HEK293 (cell line): ENCODE measurements around the gene PRAF2.

Experiments
- CTCF ChIA-PET: fragments of 350-600 bp; formaldehyde crosslinking; extraction: SDS; loops from one replicate; lab custom pipeline; 2021; ENCODE audit warnings: antibody characterized with exemption; lab: Yijun Ruan, JAX
- POLR2A ChIA-PET: fragments of 300-600 bp; formaldehyde crosslinking; extraction: SDS; loops from one replicate; lab custom pipeline; 2020; ENCODE audit warnings: antibody characterized with exemption, inconsistent platforms; lab: Yijun Ruan, JAX
- H3K27ac ChIP-seq: fragments of 200-500 bp; sonication (Bioruptor generic); 2 replicates; pipeline ENCODE4 v1.5.1; 2014; ENCODE audit warnings: low read depth, low read length, control low read depth, inconsistent platforms; ENCODE audit errors: extremely low read depth
- H3K36me3 ChIP-seq, 2 experiments: fragments of 200-500 bp in 1 of 2; sonication (Bioruptor generic) in 1 of 2; 1 replicate in 1 of 2; 2 replicates in 1 of 2; pipeline ENCODE4 v1.5.1; 2014 to 2017; ENCODE audit warnings: inconsistent platforms in 2 of 2, low read length in 2 of 2; ENCODE audit not compliant: control insufficient read depth in 2 of 2, insufficient read depth in 1 of 2
- H3K4me1 ChIP-seq: fragments of 200-500 bp; sonication (Bioruptor generic); 2 replicates; pipeline ENCODE4 v1.5.1; 2014; ENCODE audit warnings: mild to moderate bottlenecking, low read length, inconsistent platforms; ENCODE audit not compliant: control insufficient read depth, insufficient read depth
- H3K4me3 ChIP-seq: 2 replicates; pipeline ENCODE4 v1.5.1; 2011; ENCODE audit warnings: low read depth, mild to moderate bottlenecking, control low read depth, low read length, moderate library complexity
- H3K9me3 ChIP-seq: fragments of 200-500 bp; sonication (Bioruptor generic); 2 replicates; pipeline ENCODE4 v1.5.1; 2014; ENCODE audit warnings: low read depth, low read length, inconsistent platforms; ENCODE audit not compliant: control insufficient read depth, insufficient read depth
- GLIS1 ChIP-seq: fragments of 450-650 bp; formaldehyde crosslinking; IDR thresholded peaks from 2 replicates; pipeline ENCODE4 v1.5.1; 2016; ENCODE audit warnings: missing biosample characterization, missing genetic modification characterization
- KLF1 ChIP-seq: fragments of 450-650 bp; formaldehyde crosslinking; IDR thresholded peaks from 2 replicates; pipeline ENCODE4 v1.5.1; 2016; ENCODE audit warnings: missing biosample characterization, missing genetic modification characterization
- ZIC2 ChIP-seq: fragments of 450-650 bp; formaldehyde crosslinking; IDR thresholded peaks from 2 replicates; pipeline ENCODE4 v1.5.1; 2016; ENCODE audit warnings: missing biosample characterization, missing genetic modification characterization
- ZNF610 ChIP-seq: fragments of 450-650 bp; formaldehyde crosslinking; IDR thresholded peaks from 2 replicates; pipeline ENCODE4 v1.5.1; 2016; ENCODE audit warnings: missing biosample characterization, missing genetic modification characterization, borderline replicate concordance
- ZNF677 ChIP-seq: fragments of 450-650 bp; IDR thresholded peaks from 2 replicates; pipeline ENCODE4 v1.5.0; 2018; ENCODE audit warnings: missing biosample characterization, mild to moderate bottlenecking, missing genetic modification characterization, moderate library complexity
- TF ChIP-seq, protein P1 (sequence below): fragments of 450-650 bp; formaldehyde crosslinking; IDR thresholded peaks from 2 replicates; pipeline ENCODE4 v1.5.1; 2016; ENCODE audit warnings: missing biosample characterization, missing genetic modification characterization
- TF ChIP-seq, protein P2 (sequence below): fragments of 450-650 bp; formaldehyde crosslinking; IDR thresholded peaks from 2 replicates; pipeline ENCODE4 v1.5.1; 2016; ENCODE audit warnings: missing biosample characterization, missing genetic modification characterization

The PRAF2 gene

DNA sequence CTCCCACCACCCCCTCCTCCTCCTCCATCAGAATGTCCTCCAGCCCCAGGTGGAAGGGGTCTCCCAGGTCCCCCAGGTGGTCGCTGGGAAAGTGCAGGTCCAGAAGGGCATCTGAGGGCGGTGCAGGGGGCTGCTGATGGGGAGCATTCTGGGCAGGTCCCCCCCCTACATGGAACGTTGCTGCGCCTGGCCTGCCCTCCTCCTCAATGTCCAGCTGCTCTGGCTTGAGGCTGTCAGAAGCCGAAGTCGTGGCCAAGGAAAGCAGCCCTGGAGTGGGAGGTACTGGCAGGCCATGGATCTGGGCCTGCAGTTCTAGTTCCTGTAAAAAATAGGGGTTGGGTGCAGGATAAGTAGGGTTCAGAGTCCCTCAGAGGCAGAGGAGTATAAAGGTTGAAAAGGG is 43.5 kb downstream of the PRAF2 start:
- Histone ChIP-seq H3K4me3 (no peak overlapping the region), H3K9me3 (no peaks in the 10 kb centered on the region), H3K27ac (no peak overlapping the region), H3K36me3 (peaks cover 0 to 51% of the 10 kb centered on the region in 2 experiments; a peak in 2 of 3 replicates), H3K4me1 (no peaks in the 10 kb centered on the region)
- TF ChIP-seq, protein P1, sequence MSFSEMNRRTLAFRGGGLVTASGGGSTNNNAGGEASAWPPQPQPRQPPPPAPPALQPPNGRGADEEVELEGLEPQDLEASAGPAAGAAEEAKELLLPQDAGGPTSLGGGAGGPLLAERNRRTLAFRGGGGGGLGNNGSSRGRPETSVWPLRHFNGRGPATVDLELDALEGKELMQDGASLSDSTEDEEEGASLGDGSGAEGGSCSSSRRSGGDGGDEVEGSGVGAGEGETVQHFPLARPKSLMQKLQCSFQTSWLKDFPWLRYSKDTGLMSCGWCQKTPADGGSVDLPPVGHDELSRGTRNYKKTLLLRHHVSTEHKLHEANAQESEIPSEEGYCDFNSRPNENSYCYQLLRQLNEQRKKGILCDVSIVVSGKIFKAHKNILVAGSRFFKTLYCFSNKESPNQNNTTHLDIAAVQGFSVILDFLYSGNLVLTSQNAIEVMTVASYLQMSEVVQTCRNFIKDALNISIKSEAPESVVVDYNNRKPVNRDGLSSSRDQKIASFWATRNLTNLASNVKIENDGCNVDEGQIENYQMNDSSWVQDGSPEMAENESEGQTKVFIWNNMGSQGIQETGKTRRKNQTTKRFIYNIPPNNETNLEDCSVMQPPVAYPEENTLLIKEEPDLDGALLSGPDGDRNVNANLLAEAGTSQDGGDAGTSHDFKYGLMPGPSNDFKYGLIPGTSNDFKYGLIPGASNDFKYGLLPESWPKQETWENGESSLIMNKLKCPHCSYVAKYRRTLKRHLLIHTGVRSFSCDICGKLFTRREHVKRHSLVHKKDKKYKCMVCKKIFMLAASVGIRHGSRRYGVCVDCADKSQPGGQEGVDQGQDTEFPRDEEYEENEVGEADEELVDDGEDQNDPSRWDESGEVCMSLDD (tag by site-specific recombination) = no peak
- TF ChIP-seq ZNF677 (tag by site-specific recombination) = no peak
- TF ChIP-seq ZIC2 = no peak
- TF ChIP-seq, protein P2, sequence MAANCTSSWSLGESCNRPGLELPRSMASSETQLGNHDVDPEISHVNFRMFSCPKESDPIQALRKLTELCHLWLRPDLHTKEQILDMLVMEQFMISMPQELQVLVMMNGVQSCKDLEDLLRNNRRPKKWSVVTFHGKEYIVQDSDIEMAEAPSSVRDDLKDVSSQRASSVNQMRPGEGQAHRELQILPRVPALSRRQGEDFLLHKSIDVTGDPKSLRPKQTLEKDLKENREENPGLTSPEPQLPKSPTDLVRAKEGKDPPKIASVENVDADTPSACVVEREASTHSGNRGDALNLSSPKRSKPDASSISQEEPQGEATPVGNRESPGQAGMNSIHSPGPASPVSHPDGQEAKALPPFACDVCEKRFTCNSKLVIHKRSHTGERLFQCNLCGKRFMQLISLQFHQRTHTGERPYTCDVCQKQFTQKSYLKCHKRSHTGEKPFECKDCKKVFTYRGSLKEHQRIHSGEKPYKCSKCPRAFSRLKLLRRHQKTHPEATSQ (tag by site-specific recombination) = no peak
- ChIA-PET POLR2A (interaction anchor here (0.7 kb wide), 2 partner anchors 10 to 118 kb away, joined by 5 to 9 read pairs; no protein-coding TSS in a partner anchor), CTCF (no interaction called here)

DNA sequence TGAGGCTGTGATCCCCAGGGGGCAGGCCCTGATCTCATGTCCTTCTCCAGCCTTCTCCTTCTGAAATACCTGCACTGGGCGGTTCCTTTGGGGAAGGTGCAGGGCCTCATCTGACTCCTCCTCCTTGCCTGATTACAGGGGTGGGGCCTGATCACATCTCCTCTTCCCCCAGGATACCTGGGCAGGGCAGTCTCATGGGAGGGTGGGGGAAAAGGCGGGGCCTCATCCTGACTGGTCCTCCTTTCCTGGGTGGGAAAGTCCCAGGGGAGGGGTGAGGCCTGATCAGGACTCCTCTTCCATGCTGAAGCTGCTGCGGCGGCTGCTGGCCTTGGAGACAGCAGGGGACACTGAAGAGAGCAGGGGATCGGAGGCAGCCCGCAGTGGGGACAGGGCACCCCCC is 43.9 kb downstream of the PRAF2 start:
- Histone ChIP-seq H3K9me3 (no peaks in the 10 kb centered on the region), H3K27ac (no peak overlapping the region), H3K4me1 (no peaks in the 10 kb centered on the region), H3K4me3 (no peak overlapping the region), H3K36me3 (peaks cover 0 to 50% of the 10 kb centered on the region in 2 experiments; a peak in 2 of 3 replicates)
- POLR2A ChIA-PET = interaction anchor here (0.7 kb wide), 2 partner anchors 10 to 118 kb away, joined by 5 to 9 read pairs; no protein-coding TSS in a partner anchor
- no peak for TF ChIP-seq GLIS1 (tag by site-specific recombination)
- no peak for TF ChIP-seq ZNF610 (tag by site-specific recombination)
- TF ChIP-seq KLF1 (tag by site-specific recombination) = peak; percentile 93
- TF ChIP-seq, all 188 proteins: peak for 1
- CTCF ChIA-PET = no interaction called here
